ENCODE measurements around the gene H2BW1.

- TF ChIP-seq TARDBP (IDR thresholded peaks at IDR 0.05) (no peak), SUZ12 (IDR thresholded peaks at IDR 0.05) (no peak), NFRKB (IDR thresholded peaks at IDR 0.05) (no peak), ZNF384 (IDR thresholded peaks at IDR 0.05) (no peak), FOXM1 (IDR thresholded peaks at IDR 0.05; ENCODE audit: borderline replicate concordance) (no peak)
These were observed 32.1 kb upstream of the H2BW1 start for GRCh38 chrX:104045642-104046041.
